ENCODE data around the gene OCSTAMP.

The OCSTAMP gene

DNA sequence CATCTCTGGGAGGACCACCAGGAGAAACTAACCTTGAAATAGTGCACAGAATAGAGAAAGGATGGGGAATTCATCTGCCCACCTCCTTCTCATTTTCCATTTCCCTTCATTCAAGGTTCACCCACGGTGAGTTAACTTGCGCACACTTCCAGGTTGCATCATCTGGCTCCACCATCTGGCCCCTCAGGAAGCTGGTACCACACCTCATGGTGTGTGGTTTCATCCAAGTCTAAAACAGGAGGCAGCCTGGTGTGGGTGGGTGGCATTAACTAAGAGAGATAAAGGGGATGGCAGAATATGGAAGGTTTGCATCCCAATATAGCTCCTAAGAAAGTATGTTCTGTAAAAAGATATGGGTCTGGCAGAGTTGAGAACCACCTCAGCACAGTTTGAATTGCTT is 40.9 kb downstream of the OCSTAMP start:
- DNase-seq, result no peak

DNA sequence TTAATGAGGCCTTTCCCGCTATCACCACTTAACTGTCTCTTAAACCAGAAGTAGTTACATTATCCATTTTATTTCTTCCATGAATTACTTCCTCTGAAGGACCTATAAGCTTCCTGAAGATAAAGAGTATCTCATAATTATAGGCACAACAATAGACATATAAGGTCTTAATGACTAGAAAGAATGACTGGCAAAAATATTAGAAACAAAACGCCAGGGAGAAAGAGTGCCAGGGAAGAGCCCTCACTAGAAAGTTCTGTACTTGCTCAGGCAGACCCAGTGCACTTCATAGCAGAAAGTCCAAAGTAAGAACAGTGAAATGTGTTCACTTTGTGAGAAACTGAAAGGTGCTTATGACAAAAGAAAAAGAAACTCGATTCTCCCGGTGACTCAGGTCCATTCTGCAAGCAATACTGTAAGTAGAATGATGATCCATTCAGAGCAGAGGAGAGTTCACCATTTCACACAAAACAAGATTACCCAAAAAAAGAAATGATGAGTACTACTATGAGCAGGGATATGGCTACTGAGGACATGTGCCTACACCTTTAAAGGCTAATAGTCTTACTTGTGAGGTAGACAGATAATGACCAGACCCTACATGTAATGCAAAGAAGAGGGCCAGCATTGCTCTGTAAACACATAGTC is 42.6 kb downstream of the OCSTAMP start:
- no peak for DNase-seq

DNA sequence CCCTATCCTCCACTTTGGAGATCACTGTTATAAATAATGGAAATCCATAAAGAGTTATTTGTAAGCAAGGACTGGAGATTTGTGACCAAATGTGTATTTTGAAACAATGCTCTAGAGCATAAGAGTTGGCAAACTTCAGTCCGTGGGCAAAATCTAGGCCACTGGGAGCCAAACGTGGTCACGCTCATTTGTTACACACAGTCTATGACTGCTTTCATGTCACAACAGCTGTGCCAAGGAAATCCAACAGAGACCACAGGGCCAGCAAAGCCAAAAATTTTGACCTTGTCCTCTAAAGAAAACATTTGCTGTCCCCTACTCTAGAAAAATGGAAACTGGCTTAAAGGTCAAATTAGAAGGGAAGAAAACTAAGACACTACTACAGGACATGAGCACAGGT is 44.9 kb downstream of the OCSTAMP start:
- DNase-seq, result no peak

DNA sequence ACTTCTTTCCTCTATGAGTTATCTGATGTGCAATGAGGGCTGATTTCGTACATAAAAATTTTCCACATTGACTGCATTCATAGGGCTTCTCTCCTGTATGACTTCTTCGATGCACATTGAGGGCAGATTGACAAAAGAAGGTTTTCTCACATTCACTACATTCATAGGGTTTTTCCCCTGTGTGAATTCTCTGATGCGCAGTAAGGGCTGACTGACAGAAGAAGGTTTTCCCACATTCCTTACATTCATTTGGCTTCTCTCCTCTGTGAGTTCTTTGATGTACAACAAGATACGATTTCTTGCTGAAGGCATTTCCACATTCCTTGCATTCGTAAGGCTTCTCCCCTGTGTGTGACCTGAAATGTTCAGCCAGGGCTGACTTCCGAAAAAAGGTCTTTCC is 48.5 kb downstream of the OCSTAMP start:
- no peak for DNase-seq

DNA sequence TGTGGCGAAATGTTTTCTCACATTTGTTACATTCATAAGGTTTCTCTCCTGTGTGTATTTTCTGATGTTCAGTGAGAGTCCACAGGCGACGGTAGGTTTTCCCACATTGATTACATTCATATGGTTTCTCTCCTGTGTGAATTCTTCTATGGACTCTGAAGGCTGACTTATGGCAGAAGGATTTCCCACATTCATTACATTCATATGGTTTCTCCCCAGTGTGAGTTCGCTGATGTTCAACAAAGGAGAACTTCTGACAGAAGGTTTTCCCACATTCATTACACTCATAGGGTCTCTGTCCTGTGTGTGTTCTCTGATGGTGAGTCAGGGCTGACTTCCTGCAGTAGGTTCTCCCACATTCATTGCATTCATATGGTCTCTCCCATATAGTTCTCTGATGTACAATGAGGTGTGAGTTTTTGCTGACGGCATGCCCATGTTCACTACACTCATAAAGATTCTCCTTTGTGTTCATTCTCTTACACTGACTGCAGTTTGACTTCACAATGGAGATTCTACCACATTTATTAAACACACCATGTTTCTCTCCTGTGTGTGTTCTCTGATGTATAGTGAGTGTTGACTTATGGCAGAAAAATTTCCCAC is 49.0 kb downstream of the OCSTAMP start:
- DNase-seq, result no peak

DNA sequence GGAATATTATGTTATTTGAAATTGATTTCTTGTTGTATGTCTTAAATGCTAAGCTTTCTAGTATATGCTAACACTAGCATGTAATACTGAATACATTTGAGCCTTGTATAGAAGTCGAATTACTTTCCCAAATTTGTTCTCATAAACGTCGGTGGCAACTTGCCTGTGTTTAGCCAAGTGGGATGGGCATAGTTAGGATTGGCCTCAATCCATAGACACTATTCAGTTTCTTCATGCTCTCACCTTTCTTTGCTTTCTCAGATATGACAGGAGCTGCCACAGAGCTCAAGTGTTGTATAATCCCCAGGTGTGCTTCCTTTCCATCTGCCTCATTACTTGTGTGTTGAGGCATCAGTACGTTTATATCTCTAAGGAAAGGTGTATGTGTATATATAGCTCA is 56.4 kb downstream of the OCSTAMP start:
- no peak for DNase-seq

DNA sequence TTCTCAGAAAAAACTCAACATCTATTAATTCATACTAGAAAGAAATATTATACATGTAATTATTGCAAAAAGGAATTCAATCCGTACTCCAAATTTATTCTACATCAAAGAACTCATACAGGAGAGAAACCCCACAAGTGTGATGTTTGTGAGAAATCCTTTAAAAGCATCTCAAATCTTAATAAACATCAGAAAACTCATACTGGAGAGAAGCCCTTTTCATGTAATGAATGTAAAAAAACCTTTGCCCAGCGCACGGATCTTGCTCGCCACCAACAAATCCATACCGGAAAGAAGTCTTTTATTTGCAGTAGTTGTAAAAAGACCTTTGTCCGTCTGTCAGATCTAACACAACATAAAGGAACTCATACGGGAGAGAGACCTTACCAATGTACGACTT is 59.1 kb downstream of the OCSTAMP start:
- no peak for DNase-seq
